HG03108 (cell line): Measurements from ENCODE around the gene SUSD3.
A peak's percentile ranks its signal among the peaks of the same experiment; 100 is the strongest.
"Not testable (repeated sequence)": the region's sequence is repeated elsewhere in the genome, so short reads cannot be mapped to it uniquely, and the experiment has no call there.

ENCODE experiments used
- ATAC-seq: cut with Tn5 transposase; IDR thresholded peaks from one replicate; pipeline ENCODE4 v1.9.1; 2021; ENCODE audit warnings: moderate library complexity; ENCODE audit not compliant: unreplicated experiment

Gene SUSD3

DNA sequence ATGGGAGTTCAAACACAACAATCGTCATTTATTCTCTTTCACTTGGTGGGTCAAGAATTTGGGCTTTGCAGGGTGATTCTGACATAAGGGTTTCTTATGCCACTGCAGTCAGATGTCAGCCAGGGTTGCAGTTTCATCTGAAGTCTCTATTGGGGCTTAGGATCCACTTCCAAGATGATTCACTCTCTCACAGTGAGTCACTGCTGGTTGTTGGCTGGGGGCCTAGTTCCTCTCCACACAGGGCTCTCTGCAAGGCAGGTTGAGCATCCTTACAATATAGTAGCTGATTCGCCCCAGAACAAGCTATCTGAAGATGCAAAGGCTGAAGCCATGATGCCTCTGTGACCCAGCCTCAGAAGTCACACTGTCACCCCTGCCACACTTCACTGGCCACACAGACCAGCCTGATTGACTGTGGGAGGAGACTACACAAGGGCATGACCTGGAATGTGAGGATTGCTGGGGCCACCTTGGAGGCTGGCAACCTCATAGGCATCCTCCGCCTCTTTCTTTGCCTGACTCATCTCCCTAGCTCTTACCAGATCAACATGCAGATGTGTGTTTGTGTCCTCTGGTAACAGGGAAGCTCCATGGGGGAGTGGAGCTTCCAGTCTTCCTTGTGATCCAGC lies 33.1 kb downstream of the SUSD3 start:
- no peak for ATAC-seq

DNA sequence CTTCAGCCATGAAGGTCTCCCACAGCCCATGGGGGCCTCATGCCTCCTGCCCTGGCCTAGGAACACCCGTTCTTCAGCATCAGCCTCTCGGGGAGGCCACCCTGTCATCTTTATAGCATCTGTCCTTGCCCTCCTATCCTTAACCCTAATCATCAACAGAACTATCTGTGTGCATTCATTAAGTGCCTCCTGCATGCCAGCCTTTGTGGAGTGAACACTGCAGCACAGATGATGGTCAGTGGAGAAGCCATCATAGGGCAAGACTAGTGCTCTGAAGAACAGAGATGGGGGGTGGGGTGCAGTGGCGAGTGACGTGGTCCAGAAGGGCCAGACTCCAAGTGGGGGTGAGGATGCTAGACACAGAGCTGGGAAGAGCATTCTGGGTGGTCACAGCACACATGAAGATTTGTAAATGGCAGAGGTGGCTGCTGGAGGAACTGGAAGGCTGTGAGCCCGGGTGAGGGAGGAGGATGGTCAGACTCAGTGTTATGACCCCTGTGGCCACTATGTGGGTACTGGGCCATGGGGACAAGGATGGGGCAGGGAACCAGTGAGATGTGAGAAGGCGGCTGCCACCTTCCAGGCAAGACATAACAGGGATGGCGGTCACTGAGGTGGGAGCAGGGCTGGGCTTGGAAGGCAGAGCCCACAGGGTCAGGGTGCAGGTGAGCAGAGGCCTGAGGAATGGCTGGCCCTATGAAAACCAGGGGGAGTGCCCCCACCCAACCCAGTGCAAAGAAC lies 33.9 kb downstream of the SUSD3 start:
- ATAC-seq = no peak

DNA sequence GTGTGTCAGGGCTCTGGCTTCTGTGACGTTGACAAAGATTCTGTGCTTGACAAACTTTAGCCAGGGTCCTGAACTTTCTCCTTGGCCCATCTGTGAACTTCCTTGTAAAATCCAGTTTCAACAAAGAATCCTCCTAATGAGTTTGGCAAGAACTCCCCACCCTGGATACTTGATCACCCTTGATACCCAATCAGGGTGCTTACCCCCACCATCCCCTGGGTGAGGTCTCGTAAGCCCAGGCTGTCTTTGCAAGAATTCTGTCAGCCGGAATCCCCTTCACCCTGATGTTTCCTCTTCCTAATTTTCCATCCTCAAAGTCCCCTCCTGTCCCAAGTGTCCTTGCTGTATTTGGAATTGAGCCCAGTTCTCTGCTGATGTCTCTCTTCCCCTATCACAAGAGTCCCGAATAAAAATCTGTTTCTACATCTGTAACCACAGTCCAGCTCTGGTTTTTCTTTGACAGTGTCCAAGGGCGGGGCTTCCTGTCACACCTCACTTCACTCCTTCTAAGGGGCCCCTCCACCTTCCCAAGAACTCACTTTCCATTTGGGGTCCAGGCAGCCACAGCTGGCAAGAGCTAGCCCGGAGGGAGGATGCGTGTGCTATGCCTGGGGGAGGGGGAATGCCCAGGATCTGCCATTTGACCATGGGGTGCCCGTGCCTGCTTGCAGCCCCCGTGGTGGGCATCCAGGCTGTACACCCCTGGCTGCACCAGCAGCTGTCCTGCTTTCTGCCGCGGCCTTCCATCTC lies 34.8 kb downstream of the SUSD3 start:
- no peak for ATAC-seq

DNA sequence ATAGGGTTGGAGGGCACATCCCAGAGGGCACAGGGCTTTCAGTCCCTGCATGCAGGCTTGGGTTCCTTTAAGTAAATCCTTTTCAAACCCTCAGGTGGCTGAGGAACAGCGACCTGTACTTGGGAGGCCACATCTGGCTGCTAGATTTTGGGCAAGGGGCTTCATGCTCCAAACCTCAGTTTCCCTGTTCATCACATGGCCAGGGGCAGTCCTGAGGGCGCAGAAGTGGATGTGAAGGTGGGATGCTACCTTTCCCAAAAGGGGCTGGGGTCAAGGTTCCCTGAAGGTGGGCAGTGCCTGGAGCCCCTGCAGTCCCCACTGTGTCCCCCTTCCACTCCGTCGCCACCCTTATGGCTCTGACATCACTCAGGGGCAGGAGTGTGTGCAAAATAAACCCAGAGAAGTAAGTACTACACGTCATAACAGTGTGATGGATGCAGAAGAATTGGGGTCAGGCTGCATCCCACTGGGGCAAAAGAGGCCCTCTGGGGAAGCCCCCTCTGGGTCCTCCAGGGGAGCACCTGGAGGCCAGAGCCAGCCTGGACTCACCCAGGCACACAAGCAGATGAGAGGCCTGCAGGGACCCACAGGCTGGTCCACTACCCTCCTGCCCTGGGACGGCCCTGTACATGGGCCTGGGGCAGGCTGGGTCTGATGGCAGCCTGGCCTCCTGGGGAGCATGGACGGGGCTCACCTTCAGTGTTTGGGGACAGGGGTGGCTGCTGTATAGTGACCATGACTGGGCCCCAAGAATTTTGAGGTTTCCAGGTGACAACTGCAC lies 35.6 kb downstream of the SUSD3 start:
- no peak for ATAC-seq

DNA sequence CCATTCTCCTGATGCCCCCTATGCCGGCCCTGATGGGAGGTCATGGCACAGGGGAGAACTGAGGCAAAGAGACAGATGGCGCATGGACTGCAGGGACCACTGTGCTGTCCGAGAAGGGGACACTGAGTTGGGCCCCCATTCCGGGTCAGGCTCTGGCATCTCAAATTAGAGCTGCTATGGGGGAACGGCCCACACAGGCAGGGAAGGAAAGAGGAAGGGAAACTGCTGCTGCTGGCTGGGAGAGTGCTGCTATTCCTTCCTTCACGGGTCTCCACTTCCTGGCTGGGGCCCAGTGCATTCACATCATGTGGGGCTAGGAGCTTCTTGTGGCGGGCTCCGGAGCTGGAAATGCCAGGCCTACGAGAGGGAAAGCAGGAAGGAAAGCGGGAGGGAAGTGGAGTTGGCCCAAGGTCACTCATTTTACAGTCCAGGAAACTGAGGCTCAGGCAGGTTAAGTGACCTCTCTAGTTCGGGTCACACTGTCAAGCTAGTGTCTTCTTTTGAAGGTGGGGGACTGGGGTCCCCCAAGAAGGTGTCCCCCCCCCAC lies 36.2 kb downstream of the SUSD3 start:
- ATAC-seq = no peak

DNA sequence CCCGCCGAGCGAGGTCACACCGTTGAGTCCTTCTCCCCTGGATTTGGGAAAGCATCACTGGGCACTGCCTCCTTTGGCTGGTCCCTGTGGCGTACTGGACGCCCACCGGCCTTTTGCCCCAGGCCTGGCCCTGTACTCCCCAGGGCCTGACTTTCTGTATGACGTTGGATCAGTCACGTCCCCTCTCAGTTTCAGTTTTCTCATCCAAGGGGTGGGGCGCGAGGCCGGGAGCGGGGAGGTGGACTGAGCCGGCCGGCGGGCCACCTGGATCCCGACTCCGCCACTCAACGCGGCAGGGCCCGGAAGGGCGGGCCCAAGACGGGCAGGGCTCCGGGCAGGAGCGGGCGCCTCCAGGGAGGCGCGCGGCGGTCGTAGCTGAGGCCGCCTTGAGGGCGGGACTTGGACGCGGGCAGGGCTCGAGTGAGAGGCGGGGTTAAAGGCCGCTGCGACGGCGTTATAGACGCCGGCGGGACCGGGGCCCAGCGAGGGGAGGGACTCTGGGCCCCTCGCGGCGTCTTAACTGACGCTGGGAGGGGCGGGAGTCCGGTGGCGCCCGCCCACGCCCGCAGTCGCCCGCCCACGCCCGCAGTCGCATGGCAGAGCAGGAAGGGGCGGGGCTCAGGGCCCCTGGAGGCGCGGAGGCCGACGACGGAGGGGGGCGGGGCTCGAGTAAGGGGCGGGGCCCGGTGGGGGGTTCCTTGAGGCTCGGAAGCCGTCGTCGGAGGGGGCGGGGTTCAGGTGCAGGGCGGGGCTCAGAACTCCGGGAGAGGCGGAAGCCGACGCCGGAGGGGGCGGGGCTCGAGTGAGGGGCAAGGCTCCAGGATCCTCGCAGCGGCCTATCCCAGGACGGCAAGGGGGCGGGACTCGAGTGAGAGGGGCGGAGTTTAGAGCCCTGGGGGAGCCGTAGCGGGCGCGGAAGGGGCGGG lies 37.0 kb downstream of the SUSD3 start:
- ATAC-seq = peak; percentile 62

DNA sequence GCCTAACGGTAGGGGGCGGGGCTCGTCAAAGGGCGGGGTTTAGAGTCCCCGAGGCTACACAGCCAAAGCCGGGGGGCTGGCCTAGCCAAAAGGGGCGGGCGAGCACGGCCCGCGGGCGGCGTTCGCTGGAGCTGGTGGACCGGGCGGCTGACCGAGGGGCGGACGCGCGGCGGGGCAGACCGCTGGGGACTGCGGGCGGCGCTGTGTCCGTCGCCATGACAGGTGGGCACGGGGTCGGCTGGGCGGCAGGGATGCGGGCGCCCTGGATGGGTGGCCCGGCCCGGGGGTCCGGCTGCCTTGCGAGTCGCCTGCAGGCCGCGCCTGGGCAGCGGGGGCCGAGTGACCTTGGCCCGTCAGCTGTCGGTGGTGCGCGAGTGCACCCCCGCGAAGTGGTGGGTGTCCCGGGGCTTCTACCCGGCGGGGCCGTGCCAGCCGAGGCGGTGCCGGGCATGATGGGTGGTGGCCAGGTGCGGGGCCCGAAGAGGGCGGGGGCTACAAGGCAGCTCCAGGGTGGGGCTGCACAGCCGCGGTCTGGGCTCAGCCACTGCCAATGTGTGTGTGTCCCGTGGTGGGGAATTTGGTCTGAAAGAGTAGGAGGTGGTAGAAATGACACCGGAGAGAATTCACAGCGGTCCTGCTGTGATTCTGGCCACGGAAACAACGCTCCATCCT lies 37.8 kb downstream of the SUSD3 start, which contains the start of gene CARD19:
Gene CARD19 (plus strand): TSS at position 87 of the 672 bp plus-strand sequence. CDS start 129 bp downstream, at position 216.
- ATAC-seq = peak; percentile 7

DNA sequence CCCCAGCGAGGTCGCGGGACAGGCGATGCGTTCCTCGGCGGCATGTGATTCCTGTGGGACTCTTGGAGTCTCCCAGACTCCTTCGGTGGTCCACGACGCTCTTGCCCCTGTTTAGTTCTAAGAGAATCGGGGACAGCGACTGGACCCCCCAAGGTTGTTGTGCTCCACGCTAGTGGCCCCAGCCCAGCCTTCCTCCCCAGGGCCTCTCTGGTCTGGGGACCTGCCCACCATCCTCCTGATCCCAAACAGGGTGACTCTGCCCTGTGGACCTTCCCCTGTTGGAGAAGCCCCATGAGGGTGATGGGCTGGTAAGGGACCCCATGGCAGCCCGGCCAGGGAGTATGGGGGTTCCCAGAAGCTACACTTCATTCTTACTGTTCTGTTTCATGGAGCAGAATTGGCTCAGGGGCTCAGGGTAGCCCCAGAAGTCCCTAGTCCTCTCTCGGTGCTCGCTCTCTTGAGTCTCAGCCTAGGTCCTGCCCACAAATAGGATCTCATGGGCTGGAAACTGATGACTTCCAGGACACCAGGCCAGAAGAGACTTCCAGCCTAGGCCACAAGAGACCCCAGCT lies 38.4 kb downstream of the SUSD3 start:
- no peak for ATAC-seq

DNA sequence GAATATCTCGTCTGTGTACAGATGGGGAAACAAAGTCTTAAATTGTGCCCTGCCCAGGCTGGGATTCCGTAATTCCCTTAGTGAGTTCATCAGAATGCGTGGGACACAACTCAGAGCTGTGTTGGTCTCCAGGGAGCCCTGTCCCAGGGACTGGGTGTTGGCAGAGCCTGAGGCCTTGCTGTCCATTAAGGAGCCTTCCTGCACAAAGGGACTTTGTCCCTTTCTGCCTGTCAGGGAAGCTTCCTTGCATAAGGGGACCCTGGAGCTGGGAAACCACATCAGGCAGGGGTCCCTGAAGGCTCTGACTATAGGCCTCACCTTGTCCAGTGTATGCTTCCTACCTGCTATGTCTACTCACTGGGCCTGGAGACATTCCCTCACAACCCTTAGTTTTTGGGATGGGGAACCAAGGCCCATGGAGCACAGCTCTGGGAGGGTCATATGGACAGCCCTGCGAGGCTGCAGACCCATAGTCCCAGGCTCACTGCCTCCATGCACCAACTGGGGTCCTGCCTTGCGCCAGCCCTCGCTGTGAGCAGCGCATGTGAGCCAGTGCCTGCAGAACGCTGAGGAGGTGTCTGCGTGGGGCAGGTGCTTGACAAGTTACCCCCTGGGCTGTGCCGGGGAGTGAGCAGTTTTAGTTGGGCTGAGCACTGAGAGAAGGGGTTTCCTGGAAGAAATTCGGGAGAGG lies 39.2 kb downstream of the SUSD3 start:
- ATAC-seq = no peak

DNA sequence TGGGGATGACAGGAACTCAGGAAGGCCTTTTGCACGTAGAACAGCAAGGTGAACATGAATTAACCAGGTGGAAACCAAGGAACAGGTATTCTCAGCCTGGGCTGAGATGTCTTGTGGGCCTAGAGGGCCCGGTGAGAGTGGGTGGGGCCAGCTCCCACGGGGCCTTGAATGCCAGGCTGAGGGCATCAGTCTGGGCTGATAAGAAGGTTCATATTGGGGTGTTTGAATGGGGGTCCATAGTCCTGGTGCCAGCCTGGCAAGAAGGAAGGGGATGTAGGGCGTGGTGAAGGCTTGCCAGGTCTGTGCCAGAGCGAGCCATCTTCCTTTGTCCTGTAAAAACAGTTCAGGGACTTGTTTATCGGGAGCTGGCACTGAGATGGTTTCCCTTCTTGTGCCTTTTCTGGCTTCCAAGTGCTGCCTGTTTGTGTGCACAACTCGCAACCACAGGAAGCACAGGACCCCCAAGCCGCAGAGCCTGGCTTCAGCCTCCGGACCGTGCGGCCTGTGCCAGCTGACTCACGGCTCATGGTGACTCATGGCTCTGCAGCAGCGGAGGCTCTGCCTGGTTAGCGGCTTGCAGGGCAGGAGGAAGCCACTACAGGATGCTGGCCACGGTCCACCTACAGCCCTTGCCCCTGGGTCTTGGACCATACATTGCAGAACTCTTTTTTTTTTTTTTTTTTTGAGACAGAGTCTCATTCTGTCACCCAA lies 39.9 kb downstream of the SUSD3 start:
- no peak for ATAC-seq

DNA sequence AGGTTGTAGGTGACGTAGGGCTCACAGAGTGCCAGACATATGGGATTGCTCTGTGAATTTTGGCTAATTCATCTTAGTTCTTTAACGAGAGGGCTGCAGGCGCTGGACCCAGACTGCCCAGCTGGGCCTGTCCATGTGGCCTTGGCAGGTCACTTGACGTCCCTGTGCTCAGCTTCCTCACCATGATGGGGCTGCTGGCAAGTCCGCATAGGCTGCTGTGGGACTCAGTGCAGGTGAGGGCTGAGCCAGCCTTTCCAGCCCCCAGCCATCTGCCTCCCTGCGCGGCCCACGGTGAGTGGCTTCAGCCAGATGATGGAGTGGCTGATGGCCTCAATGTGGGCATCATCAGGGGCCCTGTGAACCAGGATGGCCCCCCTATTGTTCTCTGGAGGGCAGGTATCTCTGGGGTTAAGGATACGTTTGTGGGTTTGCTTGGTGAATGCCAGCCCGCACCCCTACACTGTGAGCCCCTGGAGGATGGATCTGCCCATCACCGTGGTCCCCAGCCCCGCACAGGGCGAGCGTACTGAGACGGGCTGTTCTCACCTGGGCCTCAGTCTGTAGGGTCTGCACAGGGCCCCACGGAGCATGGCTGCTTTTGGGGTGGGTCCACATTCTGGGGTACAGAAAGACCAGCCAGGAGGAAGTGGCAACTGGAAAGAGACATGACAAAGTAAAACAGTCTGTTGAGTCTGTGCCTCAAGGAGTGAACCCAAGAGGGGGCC lies 41.2 kb downstream of the SUSD3 start:
- no peak for ATAC-seq

DNA sequence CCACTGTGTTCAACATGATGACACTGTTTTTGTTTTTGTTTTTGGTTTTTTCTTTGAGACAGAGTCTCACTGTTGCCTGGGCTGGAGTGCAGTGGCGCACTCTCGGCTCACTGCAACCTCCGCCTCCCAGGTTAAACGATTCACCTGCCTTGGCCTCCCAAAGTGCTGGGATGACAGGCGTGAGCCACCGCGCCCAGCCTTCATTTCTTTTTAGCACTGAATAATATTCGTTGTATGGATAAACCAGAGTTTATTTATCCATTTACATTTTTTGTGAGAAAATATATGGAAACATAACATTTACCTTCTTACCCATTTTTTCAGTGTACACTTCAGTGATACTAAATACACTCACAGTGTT lies 41.8 kb downstream of the SUSD3 start:
- no peak for ATAC-seq

DNA sequence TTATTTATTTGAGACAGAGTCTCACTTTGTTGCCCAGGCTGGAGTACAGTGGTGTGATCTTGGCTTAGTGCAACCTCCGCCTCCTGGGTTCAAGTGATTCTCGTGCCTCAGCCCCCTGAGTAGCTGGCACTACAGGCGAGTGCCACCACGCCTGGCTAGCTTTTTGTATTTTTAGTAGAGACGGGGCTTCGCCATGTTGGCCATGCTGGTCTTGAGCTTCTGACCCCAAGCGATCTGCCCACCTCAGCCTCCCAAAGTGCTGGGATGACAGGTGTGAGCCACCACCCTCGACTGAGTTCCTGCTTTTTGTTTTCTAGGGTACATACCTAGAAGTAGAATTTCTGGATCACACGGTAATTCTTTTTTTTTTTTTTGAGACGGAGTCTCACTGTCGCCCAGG lies 42.6 kb downstream of the SUSD3 start:
- not testable (repeated sequence) for ATAC-seq

DNA sequence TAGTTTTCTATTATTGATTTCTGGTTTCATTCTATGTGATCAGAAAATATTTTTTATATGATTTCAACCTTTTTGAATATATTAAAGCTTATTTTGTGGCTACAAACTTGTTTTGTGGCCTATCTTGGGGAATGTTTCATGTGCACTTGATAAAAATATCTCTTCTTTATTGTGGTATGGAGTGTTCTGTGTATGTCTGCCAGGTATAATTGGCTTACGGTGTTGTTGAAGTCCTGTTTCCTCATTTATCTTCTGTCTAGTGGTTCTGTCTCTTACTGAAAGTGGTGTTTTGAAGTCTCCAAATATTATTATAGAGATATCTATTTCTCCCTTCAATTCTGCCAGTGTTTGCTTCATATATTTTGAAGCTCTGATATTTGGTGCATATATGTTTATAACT lies 47.1 kb downstream of the SUSD3 start:
- ATAC-seq = no peak

DNA sequence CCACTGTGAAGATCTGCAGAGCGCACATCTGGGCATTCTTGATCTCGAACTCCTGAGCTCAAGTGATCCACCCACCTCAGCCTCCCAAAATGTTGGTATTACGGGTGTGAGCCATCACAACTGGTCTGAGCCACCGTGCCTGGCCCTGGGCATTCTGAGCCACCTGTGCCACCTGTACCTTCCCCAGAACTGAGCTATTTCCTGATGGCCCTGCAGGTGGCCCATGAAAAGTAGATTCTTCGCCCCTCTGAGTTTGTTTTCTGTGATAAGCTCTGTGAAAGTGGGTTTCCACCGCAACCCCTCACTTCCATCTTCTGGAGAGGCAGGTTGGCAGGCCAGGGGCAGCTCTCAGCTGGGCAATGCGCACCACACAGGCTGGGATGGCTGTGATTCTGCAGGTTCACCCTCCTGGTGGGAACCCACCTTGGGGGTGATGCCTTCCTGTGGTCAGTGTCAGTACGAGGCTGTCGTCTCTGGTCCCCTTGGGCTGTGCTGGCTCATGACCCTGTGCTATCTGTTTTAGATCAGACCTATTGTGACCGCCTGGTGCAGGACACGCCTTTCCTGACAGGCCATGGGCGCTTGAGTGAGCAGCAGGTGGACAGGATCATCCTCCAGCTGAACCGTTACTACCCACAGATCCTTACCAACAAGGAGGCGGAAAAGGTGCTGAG lies 48.8 kb downstream of the SUSD3 start:
- no peak for ATAC-seq

DNA sequence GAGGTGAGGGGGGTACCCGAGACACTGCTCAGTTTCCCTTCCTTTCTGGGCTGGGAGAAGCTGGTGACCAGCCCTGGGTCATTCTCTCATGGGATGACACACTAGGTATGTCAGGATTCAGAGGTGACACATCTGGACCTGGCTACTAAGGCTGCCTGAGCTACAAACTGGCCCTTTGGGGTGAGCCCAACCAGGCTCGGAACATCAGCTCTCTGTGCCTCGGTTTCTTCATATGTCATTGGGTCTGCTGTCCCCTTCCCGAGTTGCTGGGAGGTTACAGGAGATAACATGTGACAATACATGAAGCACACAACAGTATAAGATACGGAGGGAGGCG lies 49.3 kb downstream of the SUSD3 start:
- no peak for ATAC-seq
